ENCODE results near the gene RAD1. TPM values are rescaled to one million over a fixed set of nuclear protein-coding genes. Genes with fewer than 3 reads are reported as not detected.

The RAD1 gene
- total and polyA plus RNA-seq, 2 of the 8 experiments (the other 6 are each of a cell fraction or from before 2014, with no cell fraction given) = 15.1 to 37.3 TPM

- no peak for DNase-seq (ENCODE audit: low read depth in 1 of 2, low spot score in 2 of 2)
- no peaks in the 10 kb centered on the region; a peak in 1 of 7 replicates for H3K4me1 ChIP-seq (replicated peaks in 1 of 4; ENCODE audit: control insufficient read depth in 3 of 4, insufficient read depth in 4 of 4, low read length in 3 of 4)
- H3K56ac ChIP-seq (replicated peaks; ENCODE audit: insufficient read length, low read depth, low read length) = no peak overlapping the region
- no peak overlapping the region for H2BK20ac ChIP-seq (ENCODE audit: low read length)
- no peak overlapping the region for H3K18ac ChIP-seq (ENCODE audit: extremely low read depth, low read length)
- peak overlapping the region; percentile 50 to 96 (median 93) for H3K4me3 ChIP-seq (ENCODE audit: extremely low read depth in 1 of 4, insufficient read depth in 2 of 4, low read depth in 3 of 4, low read length in 4 of 4)
- peaks cover 0 to 2% of the 10 kb centered on the region in 2 experiments for H4K20me1 ChIP-seq (replicated peaks in 1 of 2; ENCODE audit: control insufficient read depth in 1 of 2, insufficient read depth in 2 of 2, low read length in 2 of 2)
- H3K27me3 ChIP-seq (replicated peaks in 1 of 4; ENCODE audit: control insufficient read depth in 3 of 4, extremely low read depth in 1 of 4, insufficient read depth in 3 of 4, low read length in 3 of 4) = no peaks in the 10 kb centered on the region
- H4K5ac ChIP-seq (ENCODE audit: insufficient read length, low read depth, low read length) = no peak overlapping the region
- POLR2A ChIA-PET (ENCODE audit: partially characterized antibody) = interaction anchor here (0.9 to 3.8 kb wide), 8 partner anchors 10 to 455 kb away, joined by 3 to 51 read pairs (median 4); partner anchors contain the start of genes BRIX1 and RAD1
- no peak overlapping the region for H3K14ac ChIP-seq (ENCODE audit: insufficient read length)
- no peak overlapping the region for H2BK5ac ChIP-seq (ENCODE audit: low read depth, low read length)
- no peak overlapping the region for H2AK5ac ChIP-seq (ENCODE audit: low read depth, low read length)
- H3K79me2 ChIP-seq (ENCODE audit: control insufficient read depth in 1 of 2, insufficient read depth in 2 of 2, low read length in 2 of 2) = peaks cover 6 to 42% of the 10 kb centered on the region in 2 experiments; a peak in 3 of 4 replicates
- H3K79me1 ChIP-seq (ENCODE audit: low read depth, low read length) = peaks cover 3% of the 10 kb centered on the region
- no peak overlapping the region for H3K27ac ChIP-seq (ENCODE audit: low read depth, low read length)
- H2BK12ac ChIP-seq (ENCODE audit: low read depth, low read length) = no peak overlapping the region
- no peak overlapping the region for H4K91ac ChIP-seq (replicated peaks; ENCODE audit: insufficient read length, low read length)
- H3K4me2 ChIP-seq (ENCODE audit: insufficient read depth in 1 of 2, low read depth in 2 of 2, low read length in 2 of 2) = peak overlapping the region; percentile 62 to 72
- no peak overlapping the region for H2BK15ac ChIP-seq (ENCODE audit: low read length)
- WGBS, 2 experiments (ENCODE audit: extremely low coverage in 1 of 2, insufficient coverage in 1 of 2, insufficient read length in 1 of 2, insufficient replicate concordance in 2 of 2, low coverage in 1 of 2, low lambda C conversion rate in 2 of 2, missing lambda C conversion rate in 1 of 2) = 14% methylated on average over 3 of the region's 3 CpGs; no CpG with 5 or more reads in 1 of the 2 experiments
- H3K36me3 ChIP-seq (ENCODE audit: control insufficient read depth in 2 of 4, insufficient read depth in 4 of 4, low read length in 3 of 4) = peaks cover 4 to 24% (median 12%) of the 10 kb centered on the region in 4 experiments; a peak in 6 of 8 replicates
- FAIRE-seq = no peak
- CTCF ChIA-PET (ENCODE audit: partially characterized antibody) = no interaction called here
- no peak overlapping the region for H2BK120ac ChIP-seq (replicated peaks; ENCODE audit: low read depth, low read length)
- H3K23ac ChIP-seq (ENCODE audit: insufficient read length) = no peak overlapping the region
- no peaks in the 10 kb centered on the region for H3K23me2 ChIP-seq (ENCODE audit: low read depth, low read length)
- no peak overlapping the region for H2AFZ ChIP-seq (ENCODE audit: low read length)
- no peaks in the 10 kb centered on the region for H3K9me3 ChIP-seq (ENCODE audit: insufficient read depth in 2 of 2, low read depth in 1 of 2, low read length in 1 of 2)
- no peak overlapping the region for H4K8ac ChIP-seq (ENCODE audit: extremely low read depth, insufficient read depth, low read length)
- TF ChIP-seq E2F6 (IDR thresholded peaks at IDR 0.05) (no peak), POU5F1 (IDR thresholded peaks at IDR 0.05; ENCODE audit: low read depth, low read length) (no peak), POLR2AphosphoS5 (IDR thresholded peaks at IDR 0.05; ENCODE audit: low read depth, low read length) (no peak), GABPA (IDR thresholded peaks at IDR 0.05; ENCODE audit: borderline replicate concordance, insufficient read depth, low read length) (no peak), TAF7 (optimal IDR thresholded peaks at IDR 0.05; ENCODE audit: borderline replicate concordance, low read depth, low read length) (no peak)
- TF ChIP-seq, protein P1, sequence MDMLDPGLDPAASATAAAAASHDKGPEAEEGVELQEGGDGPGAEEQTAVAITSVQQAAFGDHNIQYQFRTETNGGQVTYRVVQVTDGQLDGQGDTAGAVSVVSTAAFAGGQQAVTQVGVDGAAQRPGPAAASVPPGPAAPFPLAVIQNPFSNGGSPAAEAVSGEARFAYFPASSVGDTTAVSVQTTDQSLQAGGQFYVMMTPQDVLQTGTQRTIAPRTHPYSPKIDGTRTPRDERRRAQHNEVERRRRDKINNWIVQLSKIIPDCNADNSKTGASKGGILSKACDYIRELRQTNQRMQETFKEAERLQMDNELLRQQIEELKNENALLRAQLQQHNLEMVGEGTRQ (IDR thresholded peaks at IDR 0.05; ENCODE audit: low read length) = no peak
- H3K4ac ChIP-seq (replicated peaks; ENCODE audit: insufficient read length, low read depth, low read length) = no peak overlapping the region
- H3K9ac ChIP-seq (replicated peaks in 1 of 4; ENCODE audit: extremely low read depth in 1 of 4, low read depth in 3 of 4, low read length in 3 of 4) = peak overlapping the region in 3 of 4 experiments; percentile 28 to 77 (median 76); a peak in 5 of 7 replicates
Measured at GRCh38 chr5:34930462-34930844, 15.1 kb upstream of the RAD1 start.

Measured in H1 (cell line).